Ovary (tissue), 3 donors: ENCODE results near the gene ADAMTS12.
"Not testable (repeated sequence)": the region's sequence is repeated elsewhere in the genome, so short reads cannot be mapped to it uniquely, and the experiment has no call there.

Experiments used
- CTCF ChIP-seq, 3 donors: fragments of 450-650 bp in 2 of 3; fragments of 200-600 bp in 1 of 3; IDR thresholded peaks; one replicate each; pipeline versions ENCODE4 v1.5.1 to v1.8.0; 2016 to 2022; ENCODE audit warnings: antibody characterized with exemption in 3 of 3, mild to moderate bottlenecking in 1 of 3
- POLR2A ChIP-seq: fragments of 450-650 bp; IDR thresholded peaks from one replicate; pipeline ENCODE4 v1.6.1; 2017; ENCODE audit warnings: antibody characterized with exemption, mild to moderate bottlenecking, moderate library complexity
- donor health status: DM: no; HTN: no; CAD: no.

GRCh38 chr5:33859177-33859576, 32.6 kb downstream of the ADAMTS12 start:
- TF ChIP-seq CTCF (IDR thresholded peaks at IDR 0.05); POLR2A: not testable (repeated sequence)
